ENCODE results near the gene ANKRD44.
"Not testable (repeated sequence)": the region's sequence is repeated elsewhere in the genome, so short reads cannot be mapped to it uniquely, and the experiment has no call there.

Gene ANKRD44

DNA sequence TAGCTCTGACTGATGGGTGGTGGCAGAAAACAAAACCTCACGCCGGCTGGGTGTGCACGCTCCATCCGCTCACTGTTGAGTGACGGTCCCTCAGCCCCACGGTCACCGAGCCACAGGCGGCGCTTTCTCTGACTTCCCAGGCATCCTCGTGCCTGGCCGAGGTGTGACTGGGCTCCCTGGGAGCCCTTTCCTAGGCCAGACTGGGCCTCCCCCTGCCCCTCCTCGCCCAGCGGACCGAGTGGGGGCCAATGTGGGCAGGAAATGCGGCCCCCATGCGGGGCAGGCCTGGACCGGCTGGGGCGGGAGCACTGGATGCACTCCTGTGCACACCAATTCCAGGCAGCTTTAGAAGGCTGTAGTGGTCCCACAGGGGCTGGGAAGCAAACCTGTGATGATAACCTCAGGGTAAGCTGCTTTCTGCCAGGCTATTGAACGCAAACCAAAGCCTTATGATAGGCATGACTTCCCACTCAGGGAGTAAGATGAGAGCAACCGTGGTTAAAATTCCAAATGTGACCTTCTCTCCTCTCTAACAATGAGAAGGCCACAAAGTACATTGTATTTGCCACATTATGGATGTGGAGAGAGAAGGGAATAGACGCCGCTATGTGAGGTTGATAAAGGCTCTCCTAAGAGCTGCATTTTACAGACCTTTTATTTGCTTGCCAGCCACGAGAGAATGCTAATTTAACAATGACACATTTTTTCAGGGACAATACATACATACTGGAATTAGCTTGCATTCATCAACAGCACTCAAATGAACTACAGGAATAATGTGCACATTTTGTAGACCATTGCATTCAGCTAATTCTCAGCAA is 300.2 kb downstream of the ANKRD44 start:
- no peak for DNase-seq

DNA sequence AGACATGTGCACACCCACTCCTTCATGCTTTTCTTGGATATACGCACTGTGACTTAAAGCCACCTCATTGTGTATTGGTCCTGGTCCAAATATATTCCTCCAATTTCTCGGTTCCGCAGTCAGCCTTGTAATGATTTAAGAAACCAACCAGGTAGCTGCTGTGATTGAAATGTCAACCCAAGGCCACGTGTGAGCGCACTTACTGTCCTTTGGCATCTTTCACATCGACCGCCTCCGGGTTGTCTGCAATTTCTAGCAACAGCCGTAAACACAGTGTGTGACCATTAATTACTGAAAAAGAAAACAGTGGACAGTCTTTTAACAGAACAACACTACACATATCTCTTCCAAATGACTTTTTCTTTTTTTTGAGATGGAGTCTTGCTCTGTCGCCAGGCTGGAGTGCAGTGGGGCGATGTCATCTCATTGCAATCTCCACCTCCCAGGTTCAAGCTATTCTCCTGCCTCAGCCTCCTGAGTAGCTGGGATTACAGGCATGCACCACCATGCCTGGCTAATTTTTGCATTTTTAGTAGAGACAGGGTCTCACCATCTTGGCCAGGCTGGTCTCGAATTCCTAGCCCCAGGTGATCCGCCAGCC is 301.7 kb downstream of the ANKRD44 start:
- not testable (repeated sequence) for DNase-seq

DNA sequence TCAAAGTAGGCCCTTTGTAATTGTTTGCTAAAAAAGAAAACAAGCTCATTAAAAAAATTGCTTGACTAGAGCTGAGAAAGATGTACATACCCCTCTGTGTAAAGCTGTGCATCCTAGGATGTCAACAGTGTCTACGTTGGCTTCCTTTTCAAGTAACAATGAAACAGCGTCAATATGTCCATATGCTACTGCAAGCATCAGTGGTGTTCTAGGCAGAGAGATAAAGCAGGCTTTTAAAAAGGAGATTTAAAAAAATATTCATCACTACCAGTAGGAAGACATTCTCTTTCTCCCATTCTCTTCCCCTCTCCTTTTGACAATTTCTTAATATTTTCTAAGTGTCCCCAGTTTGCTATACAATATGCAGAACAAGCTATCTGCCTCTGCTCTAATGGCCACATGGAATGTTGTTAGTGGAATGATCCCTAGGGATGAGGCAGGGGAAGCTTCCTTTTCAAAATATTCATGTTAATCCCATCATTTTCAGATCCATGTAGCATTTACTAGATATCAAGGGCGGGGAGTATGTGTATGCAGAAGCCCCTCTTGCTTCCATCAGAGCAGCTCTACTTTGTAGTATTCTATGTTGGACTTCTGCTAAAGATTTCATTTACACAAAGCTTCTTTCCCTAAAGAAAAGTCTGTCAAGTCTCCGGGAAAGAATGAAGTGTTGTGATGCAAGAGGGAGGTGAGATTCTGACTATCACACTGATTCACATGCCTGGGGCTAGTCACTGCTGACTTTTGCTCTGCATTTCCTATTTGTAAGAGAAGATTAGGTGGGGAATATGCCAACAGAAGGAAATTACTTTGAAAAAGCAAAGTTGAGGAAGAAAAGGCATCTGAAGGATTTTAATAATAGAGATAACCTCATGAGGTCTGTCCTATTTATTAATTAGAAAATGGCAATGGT is 302.6 kb downstream of the ANKRD44 start:
- no peak for DNase-seq

DNA sequence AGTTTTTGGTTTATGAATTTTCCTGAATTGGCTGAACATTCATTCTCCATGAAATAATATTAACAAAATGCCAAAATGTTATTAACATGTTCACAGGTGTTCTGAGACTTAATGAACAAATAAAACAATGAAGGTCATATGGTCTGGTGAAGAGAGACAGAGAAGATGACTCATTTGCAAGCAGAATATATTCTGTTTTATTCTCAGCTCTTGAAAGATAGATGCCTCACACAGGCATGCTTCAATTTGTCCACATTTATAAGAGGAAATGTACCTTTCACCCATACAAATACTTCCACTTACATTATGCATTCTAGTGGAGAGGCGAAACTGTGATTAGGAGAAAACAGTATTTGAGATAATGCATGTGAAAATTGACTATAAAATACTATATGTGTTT is 308.7 kb downstream of the ANKRD44 start:
- no peak for DNase-seq

DNA sequence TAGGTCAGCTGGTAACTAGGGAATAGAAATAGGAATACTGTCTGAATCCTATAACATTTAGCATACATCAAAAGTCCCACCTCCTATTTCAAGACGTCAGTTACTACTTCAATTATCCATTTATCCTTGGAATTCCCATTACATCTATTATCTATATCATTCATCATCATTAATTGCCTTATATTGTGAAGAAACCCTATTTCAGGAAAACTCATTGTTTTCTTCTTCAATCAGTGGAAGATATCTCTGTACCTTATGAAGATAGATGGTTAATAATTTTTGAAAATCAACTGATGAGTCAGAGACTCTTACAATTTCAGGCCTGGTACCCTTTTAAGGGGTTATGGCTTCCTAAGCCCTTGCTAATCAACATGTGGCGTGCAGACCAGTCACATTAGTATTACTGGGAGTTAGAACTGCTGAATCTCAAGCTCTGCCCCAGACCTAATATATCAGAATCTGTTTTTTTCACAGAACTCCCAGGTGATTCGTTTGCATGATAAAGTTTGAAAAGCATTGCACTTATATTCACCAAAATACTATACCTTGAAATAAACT is 314.7 kb downstream of the ANKRD44 start:
- no peak for DNase-seq

DNA sequence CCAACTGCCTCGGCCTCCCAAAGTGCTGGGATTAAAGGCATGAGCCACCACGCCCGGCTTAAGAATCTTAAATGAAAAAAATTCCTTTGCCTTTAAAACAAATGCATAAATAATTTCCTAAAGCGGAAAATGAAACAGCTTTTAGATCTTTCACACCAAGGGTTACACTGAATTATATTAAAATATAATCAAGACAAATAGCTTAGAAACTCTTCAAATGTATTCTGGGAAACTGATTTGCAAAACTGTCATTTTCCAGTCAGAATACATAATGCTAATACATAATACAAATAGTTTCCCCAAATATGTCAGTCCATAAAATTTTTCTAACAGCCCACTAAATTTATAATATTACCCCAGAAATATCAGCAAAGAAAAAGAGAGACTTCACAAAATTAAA is 315.8 kb downstream of the ANKRD44 start:
- no peak for DNase-seq

DNA sequence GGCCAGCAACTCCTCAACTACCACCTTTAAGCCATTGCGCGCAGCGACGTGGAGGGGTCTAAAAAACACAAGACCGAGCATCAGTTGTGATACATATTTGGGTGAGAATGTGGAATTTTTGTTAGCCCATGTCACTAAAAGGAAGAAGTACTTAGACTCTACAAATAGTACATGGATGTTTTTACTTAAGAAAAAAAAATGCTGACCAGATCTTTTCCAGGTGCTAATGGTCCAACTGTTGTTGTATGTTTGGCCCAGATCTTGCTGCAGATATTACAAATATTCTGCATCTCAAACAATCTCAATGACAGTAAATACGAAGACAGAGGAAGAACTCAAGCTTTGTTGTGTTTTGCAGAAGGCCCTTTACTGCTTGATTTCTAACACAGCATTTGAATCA is 317.0 kb downstream of the ANKRD44 start:
- no peak for DNase-seq

DNA sequence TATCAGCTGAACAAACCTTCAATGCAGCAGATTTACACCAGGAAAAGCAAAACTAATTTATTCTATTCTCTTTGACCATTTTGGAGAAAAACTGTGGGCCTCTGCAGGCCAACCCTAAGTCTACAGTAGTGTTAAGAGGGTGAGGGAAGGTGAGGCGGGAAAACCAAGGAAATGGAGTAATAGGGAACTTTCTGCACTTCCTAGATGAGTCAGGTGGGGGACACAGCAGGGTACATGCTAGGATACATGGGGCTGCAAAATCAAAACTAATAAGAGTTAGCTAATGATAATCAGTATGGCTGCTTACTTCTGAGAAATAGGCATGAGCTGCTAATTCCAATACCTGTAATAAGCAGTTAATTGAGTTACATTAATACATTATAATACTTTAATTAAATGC is 318.1 kb downstream of the ANKRD44 start:
- DNase-seq: no peak

DNA sequence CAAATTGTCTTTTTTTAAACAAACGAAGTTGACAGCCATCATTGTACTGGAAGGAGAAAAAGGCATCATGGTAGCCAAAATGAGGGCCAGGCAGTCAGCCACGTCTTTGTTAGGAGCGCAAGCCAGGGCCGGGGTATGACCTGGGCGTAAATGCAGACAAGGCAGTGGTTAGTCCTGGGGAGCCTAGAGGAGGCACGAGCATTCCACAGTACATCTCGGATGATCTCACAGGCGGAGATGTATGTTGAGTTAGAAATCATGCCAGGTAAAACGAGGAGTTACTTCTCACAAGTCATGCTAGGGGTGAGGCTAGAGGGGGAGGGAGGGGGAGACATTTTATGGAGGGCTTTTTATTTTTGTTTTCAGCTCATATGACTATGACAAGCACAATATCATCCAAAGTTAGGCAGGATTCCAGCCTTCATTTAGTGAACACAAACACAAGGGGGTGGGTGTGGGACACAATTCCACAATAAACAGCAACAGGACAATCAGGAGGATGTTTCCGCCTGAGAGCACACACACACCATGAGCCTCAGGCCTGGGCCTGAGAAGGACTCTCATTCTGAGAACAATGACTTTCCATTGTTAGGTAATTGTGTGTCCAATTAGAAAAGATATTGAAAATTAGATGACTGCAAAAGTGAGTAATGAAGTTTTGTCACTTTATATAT is 319.7 kb downstream of the ANKRD44 start:
- no peak for DNase-seq

DNA sequence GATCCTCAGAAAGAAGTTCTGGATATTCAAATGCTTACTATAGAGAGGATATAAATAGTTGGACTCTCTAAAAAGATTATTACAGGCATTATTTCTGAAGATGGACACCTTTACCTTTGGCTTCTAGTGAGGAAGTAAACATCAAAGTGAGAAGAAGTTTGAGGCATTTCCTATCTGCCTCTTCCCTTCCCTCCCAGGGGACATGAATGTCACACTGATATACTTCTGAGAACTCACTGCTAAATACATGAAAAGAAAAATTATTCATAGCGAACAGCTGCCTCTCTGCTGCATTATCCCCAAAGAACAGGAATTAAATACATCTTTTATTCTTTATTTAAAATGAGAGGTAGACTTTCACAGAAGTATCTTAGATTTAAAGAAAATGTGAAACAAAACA is 320.5 kb downstream of the ANKRD44 start:
- DNase-seq: no peak

DNA sequence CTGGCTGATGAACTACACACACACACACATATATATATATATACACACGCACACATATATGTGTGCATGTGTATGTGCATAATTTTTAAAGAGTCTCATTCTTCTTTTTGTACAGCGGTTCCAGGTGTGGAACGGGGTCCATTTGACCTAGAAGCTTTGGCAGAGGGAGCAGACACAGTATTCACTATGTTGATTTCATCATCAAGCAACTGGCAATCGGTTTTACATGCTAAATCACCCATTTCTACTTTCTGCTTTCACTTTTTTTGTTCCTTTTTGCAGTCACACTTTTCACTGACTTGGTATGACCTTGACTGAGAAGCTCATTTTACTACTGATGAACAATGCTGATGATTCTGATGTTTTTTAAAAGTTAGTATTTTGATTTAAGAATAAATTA is 321.1 kb downstream of the ANKRD44 start:
- DNase-seq: no peak

DNA sequence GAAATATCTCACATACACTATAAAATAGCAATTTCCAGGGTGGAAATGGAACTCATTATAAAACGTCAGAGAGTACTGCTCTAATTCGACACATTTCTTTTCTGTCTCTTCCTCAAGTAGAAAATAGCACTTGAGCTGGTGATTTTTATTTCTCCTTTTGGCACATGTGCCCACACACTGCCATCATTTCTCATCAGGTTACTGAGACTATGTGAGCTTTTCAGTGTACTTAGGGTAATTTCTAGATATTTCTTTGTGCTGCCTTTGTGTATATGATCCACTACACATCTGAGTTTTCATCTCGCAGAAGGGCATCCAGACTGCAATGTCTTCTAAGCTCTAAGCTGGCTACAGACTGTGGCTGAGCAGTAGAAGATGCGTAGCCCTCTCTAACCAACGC is 321.9 kb downstream of the ANKRD44 start:
- no peak for DNase-seq

DNA sequence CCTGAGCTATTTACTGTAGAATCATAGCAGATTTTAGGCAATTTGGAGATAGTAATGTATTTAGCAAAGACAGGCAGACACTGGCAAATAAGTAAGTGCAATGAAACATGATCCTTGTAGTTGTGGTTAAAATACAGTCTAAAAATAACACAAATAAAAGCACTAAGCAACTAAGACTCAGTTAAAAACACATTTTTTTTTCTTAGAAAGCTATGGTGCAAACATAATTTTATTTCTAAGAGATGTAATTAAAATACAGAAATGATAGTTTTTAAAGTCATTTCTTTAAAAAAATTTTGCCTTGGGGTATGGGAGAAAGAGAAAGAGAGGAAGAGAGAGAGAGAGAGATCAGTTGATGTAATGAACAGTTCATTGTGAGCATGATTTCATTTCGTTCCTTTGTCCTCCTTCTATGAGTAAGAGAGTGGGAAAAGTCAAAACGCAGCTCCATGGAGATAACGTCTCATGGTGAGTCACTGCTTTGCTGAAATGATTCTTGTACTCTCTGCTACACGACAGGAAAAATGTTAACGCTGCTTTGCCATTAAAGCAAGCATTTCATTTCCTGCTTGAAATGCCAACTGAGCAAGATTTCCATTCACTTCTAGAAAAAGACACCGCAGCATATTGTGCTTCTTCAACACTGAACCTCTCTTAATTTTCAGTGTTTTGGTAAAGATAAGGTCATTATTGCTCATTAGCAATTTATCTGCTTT is 322.8 kb downstream of the ANKRD44 start:
- DNase-seq: peak; percentile 57

DNA sequence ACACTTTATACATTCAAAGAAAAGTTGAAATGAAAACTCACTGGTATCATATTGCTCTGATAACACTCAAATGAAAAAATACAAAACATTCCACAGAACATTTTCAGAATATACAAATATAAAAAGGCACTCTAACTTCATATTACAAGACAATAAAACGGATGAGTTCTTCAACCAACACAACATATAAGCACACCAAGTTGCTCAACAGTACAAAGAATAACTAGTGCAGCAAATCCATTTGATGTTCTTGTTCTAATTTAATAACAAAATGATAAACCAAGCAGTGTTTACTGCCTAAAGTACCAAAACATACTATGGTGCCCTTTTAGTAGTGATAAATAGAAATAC is 323.3 kb downstream of the ANKRD44 start:
- no peak for DNase-seq

DNA sequence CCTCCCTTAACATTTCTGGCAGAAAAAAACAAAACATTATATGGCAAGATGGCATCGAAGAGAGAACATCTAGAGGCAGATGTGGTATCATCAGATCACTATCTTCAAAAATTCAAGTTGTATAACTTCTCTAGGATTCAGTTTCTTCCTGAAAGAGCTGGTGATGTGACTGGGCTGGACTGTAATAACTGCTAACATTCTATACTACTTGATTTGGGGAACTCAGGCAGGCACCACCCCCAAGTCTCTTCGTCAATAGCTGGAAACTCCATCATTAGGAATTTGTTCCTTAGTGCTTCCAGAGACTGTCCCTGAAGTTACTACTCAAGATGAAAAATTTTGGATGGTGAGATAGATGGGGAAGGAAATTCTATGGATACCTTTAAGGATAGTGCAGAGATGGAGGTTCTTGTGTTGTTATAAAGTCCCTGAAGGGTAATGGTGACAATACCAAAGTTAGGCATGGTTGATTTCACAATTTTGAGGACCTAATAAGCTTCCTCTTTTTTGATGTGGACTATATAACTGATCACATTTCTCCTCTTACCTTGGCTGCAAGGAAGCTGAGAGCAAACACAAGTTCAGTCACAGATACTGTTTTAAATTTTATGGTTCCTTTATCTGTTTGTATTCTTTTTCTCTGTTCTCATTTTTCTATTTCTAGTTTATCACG is 324.9 kb downstream of the ANKRD44 start:
- no peak for DNase-seq

DNA sequence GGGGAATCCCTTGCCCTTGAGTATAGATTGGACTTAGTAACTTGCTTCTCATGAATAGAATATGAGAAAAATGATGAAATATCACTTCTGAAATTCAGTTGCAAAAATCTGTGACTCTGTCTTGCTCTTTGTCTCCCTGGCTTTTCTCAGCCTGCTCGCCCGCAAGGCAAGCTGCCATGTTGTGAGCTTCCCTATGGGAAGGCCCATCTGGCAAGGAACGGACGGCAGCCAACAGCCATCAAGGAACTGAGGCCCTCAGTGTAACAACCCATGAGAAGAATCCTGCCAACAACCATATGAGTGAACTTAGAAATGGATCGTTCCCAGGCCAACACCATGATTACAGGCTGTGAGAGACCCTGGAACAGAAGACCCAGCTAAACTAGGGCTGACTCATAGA is 325.7 kb downstream of the ANKRD44 start:
- no peak for DNase-seq

DNA sequence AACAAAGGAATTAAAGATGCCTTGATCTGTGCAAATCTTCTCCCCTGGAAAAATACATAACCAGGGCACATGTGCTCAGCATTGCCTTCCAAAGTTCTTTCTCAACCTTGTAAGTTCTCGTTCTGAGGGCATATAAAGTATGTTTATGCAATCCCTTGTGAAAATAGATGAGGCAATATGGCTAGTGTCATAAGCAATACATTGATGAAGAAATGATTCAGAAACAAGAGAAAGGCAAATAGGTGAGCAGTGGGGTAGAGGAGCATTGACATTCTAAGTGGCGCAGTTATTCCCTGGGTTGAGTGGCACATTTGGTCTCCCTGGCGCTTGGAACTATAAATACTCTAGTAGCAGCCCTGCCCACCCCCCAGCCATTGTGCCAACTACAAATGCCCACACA is 326.6 kb downstream of the ANKRD44 start:
- no peak for DNase-seq

DNA sequence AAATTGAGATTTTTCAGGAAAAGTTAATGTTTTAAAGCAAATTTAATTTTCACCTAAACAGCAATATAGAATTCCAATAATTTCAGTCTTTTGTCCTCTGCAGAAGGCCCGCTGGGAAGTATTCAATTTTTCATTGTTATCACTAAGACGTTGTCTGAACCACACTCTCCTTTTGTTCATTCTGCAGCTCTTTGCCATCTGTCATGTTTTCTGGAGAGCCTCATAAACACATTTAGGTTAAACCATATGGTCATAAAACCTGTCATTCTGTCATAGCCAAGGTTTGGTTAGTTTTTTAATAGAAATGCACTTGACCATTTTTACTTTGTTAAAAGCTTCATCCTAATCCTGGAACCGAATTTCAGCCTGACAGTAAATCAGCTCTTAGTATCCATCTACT is 330.1 kb downstream of the ANKRD44 start:
- DNase-seq: no peak

DNA sequence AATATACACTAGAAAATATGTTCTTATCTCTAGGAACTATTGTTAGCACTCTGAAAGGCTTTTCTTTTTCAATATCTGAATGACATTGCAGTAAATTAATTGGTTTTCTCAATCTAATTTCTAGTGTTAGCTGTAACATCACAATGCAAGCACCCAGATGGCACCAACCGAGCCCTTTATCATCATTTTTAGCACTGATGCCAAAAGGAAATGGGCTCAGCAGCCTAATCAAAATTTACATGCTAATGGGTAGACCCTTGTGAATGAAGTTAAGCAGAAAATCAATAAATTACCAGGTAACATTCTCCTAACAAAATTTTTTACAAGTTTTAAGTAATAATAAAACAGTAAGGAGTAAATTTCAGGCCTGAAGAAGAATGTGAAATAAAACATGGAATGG is 330.6 kb downstream of the ANKRD44 start:
- no peak for DNase-seq

DNA sequence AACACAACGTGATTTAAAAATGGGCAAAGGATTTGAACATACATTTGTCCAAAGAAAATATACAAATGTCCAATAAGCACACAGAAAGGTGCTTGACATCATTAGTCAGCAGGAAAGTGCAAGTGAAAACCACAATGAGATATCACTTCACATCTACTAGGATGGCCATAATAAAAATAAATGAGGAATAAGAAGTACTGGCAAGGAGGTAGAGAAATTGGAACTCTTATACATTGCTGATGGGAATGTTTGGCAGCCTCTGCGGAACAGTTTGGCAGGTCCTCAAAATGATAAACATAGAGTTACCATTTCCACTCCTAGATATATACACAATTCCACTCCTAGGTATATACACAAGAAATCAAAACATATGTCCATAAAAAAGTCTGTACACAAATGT is 333.1 kb downstream of the ANKRD44 start:
- DNase-seq: no peak

DNA sequence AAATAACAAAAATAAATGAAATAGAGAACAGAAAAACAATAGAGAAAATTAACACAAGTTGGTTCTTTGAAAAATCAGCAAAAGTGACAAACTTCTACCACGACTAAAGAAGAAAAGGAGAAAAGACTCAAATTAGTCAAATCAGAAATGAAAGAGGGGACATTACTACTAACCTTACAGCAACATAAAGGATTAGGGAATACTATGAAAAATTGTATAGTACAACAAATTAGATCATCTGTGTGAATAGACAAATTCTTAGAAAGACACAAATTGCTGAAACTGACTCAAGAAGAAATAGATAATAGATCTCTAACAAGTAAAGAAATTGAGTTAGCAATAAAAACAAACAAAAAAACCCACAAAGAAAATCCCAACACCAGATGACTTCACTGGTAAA is 335.6 kb downstream of the ANKRD44 start:
- DNase-seq: no peak
